ENCODE results near the gene GLB1L.

GRCh38 chr2:219229305-219230058 lies 15.8 kb downstream of the GLB1L start, which contains the start of the genes ANKZF1 and ATG9A:
- TF ChIP-seq CTCF (IDR thresholded peaks at IDR 0.05; ENCODE audit: poor library complexity) (no peak), EZH2 (IDR thresholded peaks at IDR 0.05; ENCODE audit: borderline replicate concordance) (no peak), EZH2phosphoT487 (IDR thresholded peaks at IDR 0.05; ENCODE audit: low read depth, severe bottlenecking, unreplicated experiment) (no peak)

All from hepatocyte (in vitro differentiated cells).